OCI-LY7 (cell line): ENCODE data around the gene SLC25A3. TPM values are rescaled to one million over a fixed set of nuclear protein-coding genes. Genes with fewer than 3 reads are reported as not detected.

Experiments used
- BruUV-seq: library from RNA; stranded (reverse); fragments of 400-500 nt; replicated peaks from 2 replicates; lab custom pipeline; 2021; lab: Mats Ljungman, UMichigan
- CTCF ChIA-PET: fragments of 300-600 bp; sonication (Branson Sonifier 250); formaldehyde crosslinking; loops from one replicate; lab custom pipeline; 2022; ENCODE audit warnings: antibody characterized with exemption; ENCODE audit not compliant: unreplicated experiment; lab: Charles Lee
- POLR2A ChIA-PET: fragments of 300-600 bp; sonication (Branson Sonifier 250); formaldehyde crosslinking; loops from one replicate; lab custom pipeline; 2022; ENCODE audit warnings: antibody characterized with exemption; lab: Charles Lee
- DNase-seq: peaks from one replicate; pipeline ENCODE4 v3.0.0-alpha.2; 2015; ENCODE audit warnings: low spot score
- H2AFZ ChIP-seq: fragments of 200-600 bp; sonication (generic), shearing (Covaris generic); 2 replicates; pipeline ENCODE4 v1.6.1; 2014; ENCODE audit warnings: mild to moderate bottlenecking, antibody characterized with exemption, low read length, moderate library complexity
- H3K27ac ChIP-seq: fragments of 200-600 bp; sonication (generic); 2 replicates; pipeline ENCODE4 v1.5.1; 2014; ENCODE audit warnings: mixed run types, low read depth, mild to moderate bottlenecking, moderate library complexity, low read length, inconsistent platforms; ENCODE audit not compliant: poor library complexity, severe bottlenecking
- H3K36me3 ChIP-seq: fragments of 200-600 bp; sonication (generic); 2 replicates; pipeline ENCODE4 v1.6.1; 2014; ENCODE audit warnings: mild to moderate bottlenecking, antibody characterized with exemption, low read length, moderate library complexity, mixed read lengths; ENCODE audit not compliant: insufficient read depth
- H3K4me1 ChIP-seq: fragments of 200-600 bp; sonication (generic); 2 replicates; pipeline ENCODE4 v1.5.1; 2014; ENCODE audit warnings: mild to moderate bottlenecking, low read length; ENCODE audit not compliant: insufficient read depth, poor library complexity, severe bottlenecking
- H3K4me2 ChIP-seq: fragments of 200-600 bp; sonication (generic); 2 replicates; pipeline ENCODE4 v1.6.1; 2014; ENCODE audit warnings: mild to moderate bottlenecking, low read length
- H3K4me3 ChIP-seq: fragments of 200-600 bp; sonication (generic); 2 replicates; pipeline ENCODE4 v1.5.1; 2014; ENCODE audit warnings: mild to moderate bottlenecking, low read depth, low read length; ENCODE audit not compliant: poor library complexity, severe bottlenecking
- H3K79me2 ChIP-seq: fragments of 200-600 bp; sonication (generic); 2 replicates; pipeline ENCODE4 v1.6.1; 2016; ENCODE audit warnings: low read depth, mild to moderate bottlenecking, low read length, moderate library complexity, mixed read lengths; ENCODE audit not compliant: insufficient read depth
- H3K9me2 ChIP-seq: fragments of 200-600 bp; sonication (generic); 2 replicates; pipeline ENCODE4 v1.6.1; 2016; ENCODE audit warnings: mild to moderate bottlenecking, low read length, mixed read lengths; ENCODE audit not compliant: insufficient read depth
- H3K9me3 ChIP-seq: fragments of 200-600 bp; sonication (generic); 2 replicates; pipeline ENCODE4 v1.6.1; 2014; ENCODE audit warnings: mild to moderate bottlenecking, mixed run types, low read length, mixed read lengths
- H4K20me1 ChIP-seq: fragments of 200-600 bp; sonication (generic); 2 replicates; pipeline ENCODE4 v1.6.1; 2014; ENCODE audit warnings: mild to moderate bottlenecking, antibody characterized with exemption, low read length, moderate library complexity, mixed read lengths; ENCODE audit not compliant: insufficient read depth
- CTCF ChIP-seq: fragments of 200-600 bp; sonication (generic); conservative IDR thresholded peaks from 2 replicates; pipeline ENCODE4 v1.5.1; 2014; ENCODE audit warnings: mild to moderate bottlenecking, antibody characterized with exemption, low read length, moderate library complexity, mixed read lengths
- EZH2phosphoT487 ChIP-seq: fragments of 200-600 bp; sonication (generic); IDR thresholded peaks from 2 replicates; pipeline ENCODE4 v1.6.1; 2018; ENCODE audit warnings: low read depth, borderline replicate concordance, mild to moderate bottlenecking, mixed run types, antibody characterized with exemption, low read length, moderate library complexity, mixed read lengths
- intact Hi-C: fragments of 100-400 bp; cut with micrococcal nuclease; formaldehyde crosslinking; loops from one replicate; pipeline ENCODE4 v1.10.0; 2022; ENCODE audit not compliant: unreplicated experiment
- total RNA-seq, 2 experiments: library from RNA; depleted of rRNA in 1 of 2; stranded (reverse); fragments of >200 nt in 1 of 2; shearing (Covaris generic) in 1 of 2; gene quantifications; 2 replicates each; pipeline ENCODE4 v1.2.3, GENCODE V29; 2014 to 2022

The SLC25A3 gene
- total RNA-seq, 2 experiments from 2014 or later = 355 to 476 TPM

- intact Hi-C loops = no loop called here
Measured at GRCh38 chr12:98579835-98580234, 13.7 kb upstream of the SLC25A3 start.

GRCh38 chr12:98580695-98581094 is 12.8 kb upstream of the SLC25A3 start:
- BruUV-seq = no TSS peak
- no peaks in the 10 kb centered on the region for H3K79me2 ChIP-seq
- no peaks in the 10 kb centered on the region for H3K4me1 ChIP-seq
- no peak for DNase-seq
- no peak overlapping the region for H3K4me3 ChIP-seq
- ChIA-PET POLR2A (interaction anchor here (0.6 to 0.9 kb wide), 3 partner anchors 13 to 41 kb away, joined by 3 to 4 read pairs (median 3); partner anchors contain the start of gene SLC25A3), CTCF (no interaction called here)
- TF ChIP-seq CTCF = no peak
- TF ChIP-seq EZH2phosphoT487 = no peak
- no peak overlapping the region for H3K4me2 ChIP-seq
- H4K20me1 ChIP-seq = no peaks in the 10 kb centered on the region
- no peak overlapping the region for H2AFZ ChIP-seq
- H3K36me3 ChIP-seq = no peaks in the 10 kb centered on the region
- H3K9me3 ChIP-seq = no peaks in the 10 kb centered on the region
- no peak overlapping the region for H3K27ac ChIP-seq
- intact Hi-C loops = no loop called here
- H3K9me2 ChIP-seq = no peaks in the 10 kb centered on the region

More at GRCh38 chr12:98579835-98580234, 13.7 kb upstream of the SLC25A3 start:
- no TSS peak for BruUV-seq
- no peaks in the 10 kb centered on the region for H3K36me3 ChIP-seq
- no peaks in the 10 kb centered on the region for H3K79me2 ChIP-seq
- H3K9me3 ChIP-seq = no peaks in the 10 kb centered on the region
- ChIA-PET CTCF (no interaction called here), POLR2A (no interaction called here)
- no peak for DNase-seq
- no peaks in the 10 kb centered on the region for H3K9me2 ChIP-seq
- no peak overlapping the region for H3K27ac ChIP-seq
- H3K4me2 ChIP-seq = no peak overlapping the region
- no peak overlapping the region for H3K4me3 ChIP-seq
- no peak for TF ChIP-seq CTCF
- no peak for TF ChIP-seq EZH2phosphoT487
- no peak overlapping the region for H2AFZ ChIP-seq
- no peaks in the 10 kb centered on the region for H4K20me1 ChIP-seq
- no peaks in the 10 kb centered on the region for H3K4me1 ChIP-seq

- intact Hi-C loops = no loop called here
- Histone ChIP-seq H3K9me3 (no peaks in the 10 kb centered on the region), H2AFZ (no peak overlapping the region), H3K79me2 (no peaks in the 10 kb centered on the region), H4K20me1 (no peaks in the 10 kb centered on the region), H3K27ac (no peak overlapping the region), H3K9me2 (no peaks in the 10 kb centered on the region), H3K36me3 (no peaks in the 10 kb centered on the region), H3K4me2 (no peak overlapping the region), H3K4me1 (no peaks in the 10 kb centered on the region), H3K4me3 (no peak overlapping the region)
- POLR2A ChIA-PET = interaction anchor here (0.6 to 0.9 kb wide), 3 partner anchors 13 to 42 kb away, joined by 3 to 4 read pairs (median 3); partner anchors contain the start of gene SLC25A3
- CTCF ChIA-PET = no interaction called here
- DNase-seq = no peak
- TF ChIP-seq EZH2phosphoT487 (no peak), CTCF (no peak)
- no TSS peak for BruUV-seq
Measured at GRCh38 chr12:98581101-98581500, 12.4 kb upstream of the SLC25A3 start.
